ENCODE data around the gene CNGA1.

DNA sequence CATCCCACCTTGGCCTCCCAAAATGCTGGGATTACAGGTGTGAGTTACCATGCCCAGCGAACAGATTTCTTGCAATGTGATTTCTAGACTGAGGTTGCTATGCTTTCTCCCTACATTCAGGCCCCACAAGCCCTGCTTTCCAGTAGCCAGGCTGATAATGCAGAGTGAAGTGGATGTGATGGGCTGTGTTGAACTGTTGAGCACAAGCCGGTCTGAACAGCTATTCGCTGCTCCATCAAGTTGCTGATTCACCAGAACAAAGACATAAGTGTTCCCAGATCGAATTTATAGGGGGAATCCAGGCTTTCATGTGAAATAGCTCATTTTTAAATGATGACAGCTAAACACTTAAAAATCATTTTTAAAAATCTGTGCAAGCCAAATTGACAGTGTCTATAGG lies 8.0 kb upstream of the CNGA1 start:
- TF ChIP-seq, protein P1, sequence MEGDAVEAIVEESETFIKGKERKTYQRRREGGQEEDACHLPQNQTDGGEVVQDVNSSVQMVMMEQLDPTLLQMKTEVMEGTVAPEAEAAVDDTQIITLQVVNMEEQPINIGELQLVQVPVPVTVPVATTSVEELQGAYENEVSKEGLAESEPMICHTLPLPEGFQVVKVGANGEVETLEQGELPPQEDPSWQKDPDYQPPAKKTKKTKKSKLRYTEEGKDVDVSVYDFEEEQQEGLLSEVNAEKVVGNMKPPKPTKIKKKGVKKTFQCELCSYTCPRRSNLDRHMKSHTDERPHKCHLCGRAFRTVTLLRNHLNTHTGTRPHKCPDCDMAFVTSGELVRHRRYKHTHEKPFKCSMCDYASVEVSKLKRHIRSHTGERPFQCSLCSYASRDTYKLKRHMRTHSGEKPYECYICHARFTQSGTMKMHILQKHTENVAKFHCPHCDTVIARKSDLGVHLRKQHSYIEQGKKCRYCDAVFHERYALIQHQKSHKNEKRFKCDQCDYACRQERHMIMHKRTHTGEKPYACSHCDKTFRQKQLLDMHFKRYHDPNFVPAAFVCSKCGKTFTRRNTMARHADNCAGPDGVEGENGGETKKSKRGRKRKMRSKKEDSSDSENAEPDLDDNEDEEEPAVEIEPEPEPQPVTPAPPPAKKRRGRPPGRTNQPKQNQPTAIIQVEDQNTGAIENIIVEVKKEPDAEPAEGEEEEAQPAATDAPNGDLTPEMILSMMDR (IDR thresholded peaks at IDR 0.05) = no peak
- TF ChIP-seq POLR2AphosphoS5 (IDR thresholded peaks at IDR 0.05; ENCODE audit: insufficient read depth in 1 of 2, low read depth in 1 of 2) = no peak
